ELF-1 (cell line): Measurements from ENCODE around the gene PHF10.
"Not testable (repeated sequence)": the region's sequence is repeated elsewhere in the genome, so short reads cannot be mapped to it uniquely, and the experiment has no call there.

ENCODE experiments used
- DNase-seq: peaks from one replicate; pipeline ENCODE4 v3.0.0-alpha.2; 2016; ENCODE audit warnings: low read depth, low spot score

PHF10 gene

DNA sequence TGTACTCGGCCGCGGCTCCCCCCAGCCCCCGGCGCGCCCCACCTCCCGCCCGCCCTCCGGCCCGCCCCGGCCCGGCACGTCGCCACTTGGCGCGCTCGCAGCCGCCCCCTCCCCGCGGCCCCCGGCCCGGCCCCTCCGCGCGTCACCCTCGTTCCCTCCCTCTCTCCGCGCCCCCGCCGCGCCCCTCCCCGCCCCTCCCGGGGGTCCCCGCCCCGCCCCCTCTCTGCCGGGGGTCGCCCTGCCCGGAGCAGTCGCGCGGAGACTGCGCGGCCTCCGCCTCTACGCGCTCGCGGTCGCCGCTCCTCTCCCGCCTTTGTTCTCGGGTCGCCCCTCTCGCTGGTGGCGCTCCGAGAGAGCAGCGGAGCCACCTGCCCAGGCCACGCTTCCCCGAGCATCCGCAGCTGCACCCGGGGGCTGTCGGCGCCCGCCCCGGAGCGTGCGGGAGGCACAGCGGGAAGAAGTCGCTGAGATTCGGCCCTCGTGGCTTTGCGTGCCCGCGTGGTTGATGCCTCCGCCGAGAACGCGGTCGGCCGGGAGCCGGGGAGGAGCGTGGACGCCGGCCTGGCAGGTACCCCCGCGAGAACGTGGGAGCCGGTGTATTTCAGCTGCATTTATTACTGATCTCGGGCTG is at the start of gene PHF10:
Gene PHF10, minus strand, starts transcription at position 7 of the 631 bp plus-strand sequence. CDS start 569 bp downstream, outside the sequence.
- DNase-seq, result peak; percentile 72

DNA sequence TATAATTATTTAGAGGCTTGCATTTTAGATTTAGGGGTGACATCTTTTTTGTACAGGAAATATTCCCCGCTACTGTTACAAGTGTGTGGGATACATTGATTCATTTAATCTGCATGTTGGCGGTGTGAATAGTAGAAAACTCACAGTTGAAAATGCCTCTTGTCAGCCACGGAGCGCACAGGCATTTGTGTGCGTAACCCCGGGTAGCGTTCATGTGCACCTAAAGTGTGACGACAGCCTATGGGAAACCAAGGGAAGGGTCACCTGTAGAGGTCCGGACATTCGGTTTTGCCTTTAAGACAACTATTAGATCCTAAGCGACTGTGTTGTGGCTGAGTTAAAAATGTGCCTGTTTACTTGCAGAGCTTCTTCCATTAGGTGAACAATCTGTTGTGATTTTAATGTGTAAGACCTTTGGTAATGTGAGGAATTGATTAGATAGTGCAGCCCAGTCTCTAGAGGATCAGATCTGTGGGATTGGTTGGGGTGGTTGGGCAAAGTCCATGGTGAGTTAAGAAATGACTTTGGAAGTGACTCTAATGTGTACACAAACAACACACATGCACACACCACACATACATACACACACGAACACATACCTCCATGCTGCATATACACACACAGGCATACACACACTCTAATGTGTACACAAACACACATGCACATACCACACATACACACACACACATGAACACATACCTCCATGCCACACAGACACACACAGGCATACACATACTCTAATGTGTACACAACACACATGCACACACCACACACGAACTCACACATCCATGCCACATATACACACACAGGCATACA is 42.8 kb upstream of the PHF10 start:
- DNase-seq, result no peak

DNA sequence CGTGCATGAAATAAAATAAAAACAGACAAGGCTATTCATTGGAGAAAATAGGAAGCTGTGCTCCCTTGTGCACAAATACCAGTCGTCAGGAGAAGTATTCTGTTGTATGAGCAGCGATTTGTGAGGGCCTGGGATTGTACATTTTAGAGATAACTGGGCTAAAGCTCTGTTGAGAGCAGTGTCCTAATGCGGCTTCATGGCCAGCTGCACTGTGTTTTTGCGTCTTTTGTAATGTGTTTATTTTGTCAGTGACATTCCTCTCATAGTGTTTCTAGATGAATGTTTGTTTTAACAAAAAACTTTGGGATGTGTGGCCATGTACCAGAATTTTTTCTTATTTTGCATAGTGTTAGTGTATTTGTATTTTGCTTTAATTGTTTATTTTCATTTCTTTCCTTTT is 41.9 kb upstream of the PHF10 start:
- DNase-seq, result no peak

DNA sequence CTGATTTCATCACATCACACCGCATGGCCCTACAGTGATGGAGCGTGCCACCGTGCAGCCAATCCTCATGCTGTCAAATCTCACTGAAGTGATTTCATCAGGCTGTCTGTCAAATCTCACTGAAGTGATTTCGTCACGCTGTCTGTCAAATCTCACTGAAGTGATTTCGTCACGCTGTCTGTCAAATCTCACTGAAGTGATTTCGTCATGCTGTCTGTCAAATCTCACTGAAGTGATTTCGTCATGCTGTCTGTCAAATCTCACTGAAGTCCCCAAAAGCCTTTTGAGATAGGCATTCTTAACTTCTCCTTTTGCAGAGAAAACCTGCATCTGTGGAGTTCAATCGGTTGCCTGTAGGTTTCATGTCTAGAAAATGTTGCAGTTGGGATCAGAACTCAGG is 41.5 kb upstream of the PHF10 start:
- DNase-seq, result not testable (repeated sequence)

DNA sequence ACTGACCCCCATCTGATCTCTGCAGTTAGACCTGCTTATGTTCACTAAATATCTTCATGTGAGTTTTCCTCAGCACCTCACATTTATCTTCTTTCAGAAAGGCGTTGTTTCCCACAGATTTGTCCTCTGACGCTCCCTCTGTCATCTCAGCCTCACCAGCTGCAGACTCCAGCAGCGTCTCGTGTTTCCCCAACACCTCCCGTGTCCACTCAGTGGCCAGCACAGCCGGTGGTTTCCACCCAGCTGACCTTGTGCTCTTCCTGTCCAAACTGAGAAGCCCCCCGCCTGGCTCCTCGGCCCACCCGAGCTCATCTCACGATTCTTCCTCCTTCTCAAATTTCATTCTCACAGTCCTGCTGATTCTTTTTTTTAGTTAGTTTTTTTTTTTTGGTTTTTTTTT is 39.6 kb upstream of the PHF10 start:
- DNase-seq, result no peak

DNA sequence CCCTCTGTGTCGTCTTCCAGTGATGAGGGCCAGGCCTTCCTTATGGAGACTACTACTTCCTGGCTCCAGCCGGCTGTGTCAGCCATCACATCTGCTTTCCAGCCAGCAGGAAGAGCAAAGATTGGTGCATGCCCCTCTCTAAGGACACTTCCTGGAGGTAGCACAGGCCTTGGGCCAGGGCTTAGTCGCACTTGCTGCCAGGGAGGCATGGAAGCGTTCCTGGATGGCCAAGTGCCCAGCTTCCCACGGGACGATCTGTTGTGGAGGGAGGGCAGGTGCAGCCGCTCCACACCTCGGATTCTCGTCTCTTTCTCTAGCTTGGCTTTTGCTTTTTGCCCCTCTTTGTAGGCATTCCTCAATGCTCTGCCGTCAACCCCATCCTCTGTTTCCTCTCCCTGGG is 39.0 kb upstream of the PHF10 start:
- DNase-seq, result no peak

DNA sequence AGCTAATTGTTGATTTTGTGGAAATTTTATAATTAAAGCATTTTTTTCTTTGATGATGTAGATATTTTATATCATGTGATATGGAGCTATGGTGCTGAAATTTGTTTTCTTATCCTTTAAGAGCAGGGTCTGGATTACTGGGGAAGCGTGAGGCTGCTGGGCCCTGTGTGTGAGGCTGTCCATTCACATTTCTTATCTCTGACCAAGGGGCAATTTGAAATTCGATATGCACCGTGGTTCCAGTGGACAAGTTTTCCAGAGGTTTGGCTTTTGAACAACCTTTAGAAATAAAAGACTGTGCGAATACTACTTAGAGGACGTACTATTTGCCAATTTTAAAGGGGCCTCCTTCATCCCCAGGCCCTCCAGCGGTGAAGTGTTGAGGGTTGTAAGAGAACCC is 30.9 kb upstream of the PHF10 start:
- DNase-seq, result no peak

DNA sequence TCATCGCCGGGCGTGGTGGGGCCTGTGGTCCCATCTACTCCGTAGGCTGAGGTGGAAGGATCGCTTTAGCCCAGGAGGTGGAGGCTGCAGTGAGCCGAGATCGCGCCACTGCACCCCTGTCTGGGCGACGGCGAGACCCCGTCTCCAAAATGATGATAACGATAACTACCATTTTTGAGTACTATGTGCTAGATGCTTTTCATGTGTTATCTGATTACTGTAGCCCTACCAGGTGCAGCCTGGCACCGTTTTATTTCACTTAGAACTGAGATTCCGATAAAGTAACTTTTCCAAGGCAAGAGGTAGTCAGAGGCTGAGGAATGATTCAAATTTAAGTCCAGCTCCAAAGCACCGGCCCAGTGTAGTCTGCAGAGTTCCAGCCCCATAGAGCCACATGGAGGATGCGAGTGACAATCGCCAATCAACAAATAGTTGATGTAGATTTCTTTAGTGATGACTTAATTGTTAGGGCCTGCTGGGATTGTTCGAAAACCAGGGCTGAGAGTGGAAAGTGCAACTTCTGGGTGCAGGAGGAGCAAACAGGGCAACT is 27.8 kb upstream of the PHF10 start:
- DNase-seq, result peak; percentile 28

DNA sequence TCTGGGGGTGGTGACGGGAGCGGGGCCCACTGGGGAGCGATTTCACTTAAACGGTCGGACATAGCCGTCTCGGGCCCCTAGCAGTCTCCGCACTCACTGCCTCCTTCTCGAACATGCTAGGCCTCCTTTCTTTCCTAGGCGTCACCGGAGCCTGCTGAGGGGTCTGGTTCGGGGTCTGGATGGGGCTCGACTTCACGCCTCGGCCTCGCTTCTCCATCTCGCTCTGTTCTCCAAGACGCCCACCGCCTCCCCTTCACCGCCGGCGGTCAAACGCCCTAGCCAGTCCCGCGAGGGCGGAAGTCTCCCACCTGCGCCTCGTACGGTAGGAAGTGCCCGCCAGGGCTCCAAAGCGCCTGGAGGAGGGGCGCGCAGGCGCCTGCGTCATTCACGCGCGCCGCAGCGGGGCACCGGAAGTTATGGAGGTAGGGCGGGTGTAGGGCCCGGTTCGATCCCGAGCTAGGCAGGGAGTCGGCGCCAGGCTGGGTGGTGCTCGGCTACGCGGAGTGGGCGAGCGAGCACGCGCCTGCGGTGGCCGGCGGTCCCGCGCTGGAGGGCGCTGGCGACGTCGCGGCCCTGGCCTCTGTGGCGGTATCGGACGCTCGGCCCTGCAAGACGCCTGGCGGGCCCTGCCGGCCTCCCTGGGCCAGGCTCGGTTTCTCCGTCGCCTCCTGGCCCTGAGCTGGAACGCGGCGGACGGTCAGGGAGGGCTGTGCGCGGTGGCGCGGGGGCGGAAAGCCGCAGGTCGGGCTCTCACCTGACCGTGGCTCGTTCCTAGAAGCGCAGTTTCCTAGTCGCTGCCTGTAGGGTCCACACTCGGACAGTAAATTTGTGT is 27.2 kb upstream of the PHF10 start, which contains the start of the genes DYNLT2 and ERMARD:
Gene DYNLT2, minus strand, starts transcription at position 331 of the 832 bp plus-strand sequence. Its CDS starts 114 bp downstream, at position 217.
Gene ERMARD, plus strand, starts transcription at position 381 of the 832 bp plus-strand sequence. Its CDS starts 36 bp downstream, at position 417.
- peak; percentile 98 for DNase-seq

DNA sequence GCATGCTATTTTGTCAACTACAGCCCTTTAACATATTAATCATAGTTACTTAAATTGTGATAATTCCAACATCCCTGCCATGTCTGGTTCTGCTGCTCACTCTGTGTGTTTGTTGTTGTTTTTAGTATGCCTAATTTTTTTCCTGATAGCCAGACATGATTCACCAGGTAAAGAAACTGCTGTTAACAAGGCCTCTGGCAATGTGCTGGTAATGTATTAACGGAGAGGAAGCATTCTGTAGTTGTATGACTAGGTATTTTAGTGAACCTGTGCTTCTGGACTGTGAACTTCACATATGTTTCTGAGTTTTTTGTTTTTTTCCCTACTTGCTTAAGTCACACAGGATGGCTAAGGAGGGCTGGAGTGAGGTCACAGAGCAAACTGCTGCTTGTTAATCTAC is 22.3 kb upstream of the PHF10 start:
- no peak for DNase-seq

DNA sequence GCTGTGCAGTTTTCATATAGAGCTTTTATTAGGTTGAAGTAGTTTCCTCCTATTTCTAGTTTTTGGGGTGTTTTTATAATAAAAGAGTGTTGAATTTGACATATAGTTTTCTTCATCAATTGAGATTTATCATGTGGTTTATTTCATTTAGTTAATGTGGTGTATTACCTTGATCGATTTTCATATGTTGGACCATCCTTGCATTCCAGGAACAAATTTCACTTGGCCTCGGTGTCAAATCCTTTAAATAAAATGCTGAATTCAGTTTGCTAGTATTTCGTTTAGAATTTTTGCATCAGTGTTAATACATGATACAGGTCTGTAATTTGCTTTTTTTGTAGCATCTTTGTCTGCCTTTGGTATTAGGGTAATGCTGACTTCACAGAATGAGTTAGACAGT is 21.1 kb upstream of the PHF10 start:
- no peak for DNase-seq

DNA sequence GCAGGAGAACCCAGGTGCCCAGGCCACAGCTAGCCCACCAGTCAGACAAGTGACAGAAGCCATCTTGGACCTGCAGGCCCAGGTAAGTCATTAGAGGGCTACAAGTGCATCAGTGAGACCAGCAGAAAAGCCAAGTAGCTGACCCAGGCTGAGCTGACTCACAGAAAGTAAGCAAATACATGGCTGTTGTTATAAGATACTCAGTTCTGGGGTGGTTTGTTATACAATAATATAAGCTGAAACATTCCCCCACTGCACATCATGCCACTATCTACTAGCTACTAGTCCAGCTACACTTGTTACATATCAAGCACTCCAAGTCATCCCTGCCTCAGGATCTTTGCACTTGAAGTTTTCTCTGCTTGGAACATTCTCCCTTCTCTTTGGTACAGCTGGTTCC is 17.0 kb upstream of the PHF10 start:
- DNase-seq, result no peak

DNA sequence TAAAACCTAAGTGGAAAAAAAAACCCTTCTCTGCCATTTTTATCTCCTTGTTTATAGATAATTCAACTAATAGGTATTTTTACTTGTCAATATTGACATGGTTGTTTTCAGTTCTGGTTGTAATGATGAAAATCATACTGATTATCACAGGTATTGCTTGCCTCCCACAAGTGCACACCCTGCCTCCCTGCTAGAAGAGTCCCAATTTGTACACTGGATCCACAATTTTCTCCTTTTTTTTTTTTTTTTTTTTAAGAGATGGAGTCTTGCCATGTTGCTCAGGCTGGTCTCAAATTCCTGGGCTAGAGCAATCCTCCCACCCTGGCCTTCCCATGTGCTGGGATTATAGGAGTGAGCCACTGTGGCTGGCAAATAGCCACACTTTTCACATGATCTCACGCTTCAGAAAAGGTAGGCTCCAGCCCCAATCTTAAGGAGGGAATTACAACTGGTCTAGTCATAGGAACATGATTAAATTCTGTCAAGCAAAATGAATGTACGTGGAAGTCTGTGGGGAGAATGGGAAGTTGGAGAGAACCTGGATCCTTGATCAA is 14.8 kb upstream of the PHF10 start:
- DNase-seq, result no peak

DNA sequence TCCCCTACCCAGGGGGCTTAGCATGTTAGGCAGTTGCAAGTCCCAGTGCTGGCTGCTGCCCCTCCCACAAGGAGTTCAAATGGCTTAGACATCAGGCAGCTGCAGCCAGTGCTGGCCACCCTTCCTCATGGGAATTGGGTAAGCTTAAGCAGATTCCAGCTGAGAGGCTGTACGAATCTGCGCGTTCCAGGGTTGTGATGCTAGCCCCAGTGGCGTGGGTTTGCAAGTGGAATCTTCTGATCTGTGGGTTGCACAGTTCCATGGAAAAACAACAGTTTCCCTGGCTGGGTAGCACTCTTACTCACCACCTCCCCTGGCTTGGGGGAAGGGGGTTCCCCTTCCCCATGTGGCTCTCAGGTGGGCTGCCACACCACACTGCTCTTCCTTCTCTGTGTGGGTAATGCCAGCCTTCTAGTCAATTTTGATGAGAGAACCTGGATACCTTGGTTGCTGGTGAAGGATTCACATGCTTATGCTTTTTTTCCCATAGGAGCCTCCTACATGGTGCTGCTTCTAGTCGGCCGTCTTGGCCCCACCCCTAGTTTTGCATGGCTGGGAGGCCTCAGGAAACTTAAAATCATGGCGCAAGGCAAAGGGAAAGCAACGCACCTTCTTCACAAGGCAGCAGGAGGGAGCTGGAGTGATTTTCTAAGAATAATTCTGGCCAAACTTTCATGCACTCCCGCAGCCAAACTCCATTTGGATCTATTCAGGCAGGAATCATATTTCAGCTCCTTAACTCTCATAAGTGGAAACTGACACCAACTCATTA is 14.1 kb upstream of the PHF10 start:
- DNase-seq, result peak; percentile 8

DNA sequence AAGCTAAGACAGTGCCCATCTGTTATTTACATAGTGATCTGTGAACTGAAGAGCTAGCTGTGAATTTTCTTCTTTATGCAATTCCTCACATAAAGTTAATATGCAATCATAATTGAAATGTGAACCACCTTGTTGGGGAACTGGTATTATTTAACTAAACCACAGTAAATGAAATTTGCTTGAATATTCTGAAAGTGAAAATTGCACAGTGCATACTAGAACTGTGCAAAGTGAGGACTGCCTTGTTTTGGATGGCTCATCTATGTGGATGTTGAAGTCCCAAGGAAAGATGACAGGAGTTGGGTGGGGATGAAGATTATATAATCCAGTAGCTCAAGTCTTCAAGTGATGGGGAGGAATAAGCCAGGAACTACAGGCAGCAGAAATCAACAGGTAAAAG is 5.7 kb upstream of the PHF10 start:
- DNase-seq, result no peak

DNA sequence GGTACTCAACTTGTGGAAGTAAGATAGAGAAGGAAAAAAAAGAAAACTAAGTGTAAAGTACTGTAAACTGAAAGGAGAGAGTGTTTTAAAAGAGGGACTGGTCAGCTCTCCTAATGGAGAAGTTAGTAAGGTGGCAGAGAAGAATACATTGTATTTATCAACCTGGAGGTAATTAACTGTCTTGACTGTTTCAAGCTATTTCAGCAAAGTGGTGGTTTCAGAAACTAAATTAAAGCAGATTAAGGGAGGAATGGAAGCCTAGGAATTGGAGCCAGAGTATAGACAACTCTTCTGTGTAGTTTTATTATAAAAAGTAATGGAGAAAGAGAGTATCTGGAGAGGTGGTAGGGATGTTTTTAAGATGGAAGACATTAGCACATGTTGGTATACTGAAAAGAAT is 2.7 kb upstream of the PHF10 start:
- DNase-seq, result no peak

DNA sequence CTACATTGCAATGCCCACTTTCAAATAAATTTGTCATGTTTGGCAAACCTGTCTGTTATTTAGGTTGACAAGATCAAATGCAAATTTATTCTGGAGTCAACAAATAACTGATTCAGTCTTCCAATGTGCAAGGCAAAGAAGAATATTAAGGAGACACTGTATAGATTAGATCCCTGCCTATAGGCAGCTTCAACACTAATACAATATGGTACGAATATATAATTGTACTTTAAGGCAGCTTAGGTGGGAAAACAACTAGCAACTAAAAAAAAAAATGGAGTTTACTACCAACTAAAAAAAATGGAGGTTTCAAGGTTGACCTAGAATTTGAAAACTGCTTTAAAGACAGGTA is 1.7 kb upstream of the PHF10 start:
- DNase-seq, result no peak

DNA sequence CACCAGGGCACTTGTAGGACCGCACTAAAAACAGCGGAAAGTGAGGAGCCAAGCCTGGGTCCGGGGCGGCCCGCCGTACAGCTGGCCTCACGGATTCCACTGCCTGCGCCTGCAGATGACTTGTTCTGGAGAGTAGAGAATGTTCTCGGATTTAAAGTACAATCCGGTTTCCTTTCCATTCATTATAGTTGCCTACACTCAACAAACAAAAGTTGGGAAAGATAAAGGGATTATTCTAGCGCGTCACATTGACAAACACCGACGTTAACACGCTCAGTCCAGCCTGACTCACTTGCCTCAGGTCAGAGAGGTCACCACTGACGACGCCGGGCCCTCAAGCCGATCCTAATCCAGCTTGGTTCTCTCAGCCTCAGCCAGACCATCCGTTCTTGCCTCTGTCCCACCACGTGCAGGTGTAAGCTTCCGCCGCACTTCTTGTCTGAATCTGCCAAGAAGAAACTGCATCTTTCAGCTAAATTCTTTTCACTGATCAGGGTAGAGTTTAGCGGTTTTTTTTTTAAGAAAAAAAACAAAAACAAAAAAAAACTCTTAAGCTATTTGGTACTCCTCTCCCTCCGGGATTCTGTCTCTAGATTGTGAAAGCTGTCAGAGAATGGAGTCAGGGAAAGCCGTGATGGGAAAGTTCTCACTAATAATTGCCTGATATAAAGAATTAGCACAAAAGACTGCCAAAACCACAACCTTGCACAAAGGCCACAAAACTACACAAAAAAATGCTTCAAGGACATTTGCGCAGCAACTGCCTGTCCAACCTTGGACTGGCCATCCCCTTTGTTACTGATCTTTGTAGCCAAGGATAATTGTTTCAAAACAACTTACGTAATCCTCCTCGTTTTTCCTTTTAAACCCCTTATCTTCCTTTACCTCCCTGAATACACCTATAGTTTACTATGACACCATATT is 1.1 kb upstream of the PHF10 start:
- DNase-seq, result peak; percentile 89

DNA sequence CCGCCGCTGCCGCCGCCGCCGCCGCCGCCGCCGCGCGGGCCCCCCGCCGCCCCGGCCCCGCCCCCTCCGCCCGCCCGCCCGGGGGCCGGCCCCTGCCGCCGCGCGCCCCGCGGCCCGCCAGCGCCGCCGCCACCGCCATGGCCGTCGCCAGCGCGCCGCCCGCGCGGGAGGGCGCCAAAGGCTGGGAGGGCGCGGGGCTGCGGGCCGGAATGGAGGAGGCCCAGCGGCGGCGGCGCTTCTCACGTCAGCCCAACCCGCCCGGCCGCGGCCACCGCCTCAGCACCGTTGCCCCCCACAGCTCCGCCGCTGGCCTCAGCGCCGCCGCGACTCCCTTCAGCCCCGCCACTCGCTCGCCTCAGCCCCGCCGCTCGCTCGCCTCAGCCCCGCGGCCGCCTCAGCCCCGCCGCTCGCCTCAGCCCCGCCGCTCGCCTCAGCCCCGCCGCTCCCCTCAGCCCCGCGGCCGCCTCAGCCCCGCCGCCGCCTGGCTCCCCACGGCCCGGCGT is 258 bp downstream of the PHF10 start:
- DNase-seq, result peak; percentile 21
